Measurements from ENCODE around the gene GPX4. TPM values are rescaled to one million over a fixed set of nuclear protein-coding genes. Genes with fewer than 3 reads are reported as not detected.

Gene GPX4
- total and polyA plus RNA-seq, 10 of the 15 experiments (the other 5 are each of a cell fraction or from before 2014, with no cell fraction given) = 33.3 to 749 (median 297) TPM

DNA sequence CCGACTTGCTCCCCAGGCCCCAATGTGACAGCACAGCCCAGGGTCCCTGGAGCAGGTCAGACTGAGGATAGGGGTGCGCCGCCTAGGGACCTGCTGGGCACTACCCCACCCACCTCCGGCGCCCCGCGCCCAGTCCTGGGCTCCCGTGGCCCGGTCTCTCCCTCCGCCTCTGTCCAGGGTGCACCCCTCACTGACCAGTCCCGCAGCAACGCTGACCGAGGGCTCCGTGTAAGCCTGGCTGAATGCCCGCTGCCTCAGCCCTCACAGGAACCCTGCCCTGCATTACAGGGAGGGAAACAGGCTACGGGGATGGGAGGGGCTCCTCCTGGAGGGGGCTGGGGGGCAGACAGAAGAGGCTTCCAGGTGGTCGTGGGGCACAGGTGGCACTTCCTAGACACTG is 31.7 kb downstream of the GPX4 start (continued):
- TF ChIP-seq, protein P1, sequence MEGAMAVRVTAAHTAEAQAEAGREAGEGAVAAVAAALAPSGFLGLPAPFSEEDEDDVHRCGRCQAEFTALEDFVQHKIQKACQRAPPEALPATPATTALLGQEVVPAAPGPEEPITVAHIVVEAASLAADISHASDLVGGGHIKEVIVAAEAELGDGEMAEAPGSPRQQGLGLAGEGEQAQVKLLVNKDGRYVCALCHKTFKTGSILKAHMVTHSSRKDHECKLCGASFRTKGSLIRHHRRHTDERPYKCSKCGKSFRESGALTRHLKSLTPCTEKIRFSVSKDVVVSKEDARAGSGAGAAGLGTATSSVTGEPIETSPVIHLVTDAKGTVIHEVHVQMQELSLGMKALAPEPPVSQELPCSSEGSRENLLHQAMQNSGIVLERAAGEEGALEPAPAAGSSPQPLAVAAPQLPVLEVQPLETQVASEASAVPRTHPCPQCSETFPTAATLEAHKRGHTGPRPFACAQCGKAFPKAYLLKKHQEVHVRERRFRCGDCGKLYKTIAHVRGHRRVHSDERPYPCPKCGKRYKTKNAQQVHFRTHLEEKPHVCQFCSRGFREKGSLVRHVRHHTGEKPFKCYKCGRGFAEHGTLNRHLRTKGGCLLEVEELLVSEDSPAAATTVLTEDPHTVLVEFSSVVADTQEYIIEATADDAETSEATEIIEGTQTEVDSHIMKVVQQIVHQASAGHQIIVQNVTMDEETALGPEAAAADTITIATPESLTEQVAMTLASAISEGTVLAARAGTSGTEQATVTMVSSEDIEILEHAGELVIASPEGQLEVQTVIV (IDR thresholded peaks at IDR 0.05; ENCODE audit: borderline replicate concordance, partially characterized antibody) = no peak
- TF ChIP-seq, protein P2, sequence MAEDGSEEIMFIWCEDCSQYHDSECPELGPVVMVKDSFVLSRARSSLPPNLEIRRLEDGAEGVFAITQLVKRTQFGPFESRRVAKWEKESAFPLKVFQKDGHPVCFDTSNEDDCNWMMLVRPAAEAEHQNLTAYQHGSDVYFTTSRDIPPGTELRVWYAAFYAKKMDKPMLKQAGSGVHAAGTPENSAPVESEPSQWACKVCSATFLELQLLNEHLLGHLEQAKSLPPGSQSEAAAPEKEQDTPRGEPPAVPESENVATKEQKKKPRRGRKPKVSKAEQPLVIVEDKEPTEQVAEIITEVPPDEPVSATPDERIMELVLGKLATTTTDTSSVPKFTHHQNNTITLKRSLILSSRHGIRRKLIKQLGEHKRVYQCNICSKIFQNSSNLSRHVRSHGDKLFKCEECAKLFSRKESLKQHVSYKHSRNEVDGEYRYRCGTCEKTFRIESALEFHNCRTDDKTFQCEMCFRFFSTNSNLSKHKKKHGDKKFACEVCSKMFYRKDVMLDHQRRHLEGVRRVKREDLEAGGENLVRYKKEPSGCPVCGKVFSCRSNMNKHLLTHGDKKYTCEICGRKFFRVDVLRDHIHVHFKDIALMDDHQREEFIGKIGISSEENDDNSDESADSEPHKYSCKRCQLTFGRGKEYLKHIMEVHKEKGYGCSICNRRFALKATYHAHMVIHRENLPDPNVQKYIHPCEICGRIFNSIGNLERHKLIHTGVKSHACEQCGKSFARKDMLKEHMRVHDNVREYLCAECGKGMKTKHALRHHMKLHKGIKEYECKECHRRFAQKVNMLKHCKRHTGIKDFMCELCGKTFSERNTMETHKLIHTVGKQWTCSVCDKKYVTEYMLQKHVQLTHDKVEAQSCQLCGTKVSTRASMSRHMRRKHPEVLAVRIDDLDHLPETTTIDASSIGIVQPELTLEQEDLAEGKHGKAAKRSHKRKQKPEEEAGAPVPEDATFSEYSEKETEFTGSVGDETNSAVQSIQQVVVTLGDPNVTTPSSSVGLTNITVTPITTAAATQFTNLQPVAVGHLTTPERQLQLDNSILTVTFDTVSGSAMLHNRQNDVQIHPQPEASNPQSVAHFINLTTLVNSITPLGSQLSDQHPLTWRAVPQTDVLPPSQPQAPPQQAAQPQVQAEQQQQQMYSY (CRISPR knock-in tag; IDR thresholded peaks at IDR 0.05) = no peak
- TF ChIP-seq POLR2A (IDR thresholded peaks at IDR 0.05; ENCODE audit: low read depth, low read length) (no peak), CBX3 (IDR thresholded peaks at IDR 0.05; ENCODE audit: borderline replicate concordance, low read depth) (no peak), CREB1 (IDR thresholded peaks at IDR 0.05; ENCODE audit: low read depth) (no peak), JUND (IDR thresholded peaks at IDR 0.05; ENCODE audit: low read depth, low read length) (no peak), NFXL1 (IDR thresholded peaks at IDR 0.05; ENCODE audit: borderline replicate concordance) (no peak), RCOR1 (conservative IDR thresholded peaks at IDR 0.05; ENCODE audit: low read depth, low read length) (no peak)
- TF ChIP-seq, protein P3, sequence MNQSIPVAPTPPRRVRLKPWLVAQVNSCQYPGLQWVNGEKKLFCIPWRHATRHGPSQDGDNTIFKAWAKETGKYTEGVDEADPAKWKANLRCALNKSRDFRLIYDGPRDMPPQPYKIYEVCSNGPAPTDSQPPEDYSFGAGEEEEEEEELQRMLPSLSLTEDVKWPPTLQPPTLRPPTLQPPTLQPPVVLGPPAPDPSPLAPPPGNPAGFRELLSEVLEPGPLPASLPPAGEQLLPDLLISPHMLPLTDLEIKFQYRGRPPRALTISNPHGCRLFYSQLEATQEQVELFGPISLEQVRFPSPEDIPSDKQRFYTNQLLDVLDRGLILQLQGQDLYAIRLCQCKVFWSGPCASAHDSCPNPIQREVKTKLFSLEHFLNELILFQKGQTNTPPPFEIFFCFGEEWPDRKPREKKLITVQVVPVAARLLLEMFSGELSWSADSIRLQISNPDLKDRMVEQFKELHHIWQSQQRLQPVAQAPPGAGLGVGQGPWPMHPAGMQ (IDR thresholded peaks at IDR 0.05; ENCODE audit: borderline replicate concordance) = no peak
- TF ChIP-seq, protein P4, sequence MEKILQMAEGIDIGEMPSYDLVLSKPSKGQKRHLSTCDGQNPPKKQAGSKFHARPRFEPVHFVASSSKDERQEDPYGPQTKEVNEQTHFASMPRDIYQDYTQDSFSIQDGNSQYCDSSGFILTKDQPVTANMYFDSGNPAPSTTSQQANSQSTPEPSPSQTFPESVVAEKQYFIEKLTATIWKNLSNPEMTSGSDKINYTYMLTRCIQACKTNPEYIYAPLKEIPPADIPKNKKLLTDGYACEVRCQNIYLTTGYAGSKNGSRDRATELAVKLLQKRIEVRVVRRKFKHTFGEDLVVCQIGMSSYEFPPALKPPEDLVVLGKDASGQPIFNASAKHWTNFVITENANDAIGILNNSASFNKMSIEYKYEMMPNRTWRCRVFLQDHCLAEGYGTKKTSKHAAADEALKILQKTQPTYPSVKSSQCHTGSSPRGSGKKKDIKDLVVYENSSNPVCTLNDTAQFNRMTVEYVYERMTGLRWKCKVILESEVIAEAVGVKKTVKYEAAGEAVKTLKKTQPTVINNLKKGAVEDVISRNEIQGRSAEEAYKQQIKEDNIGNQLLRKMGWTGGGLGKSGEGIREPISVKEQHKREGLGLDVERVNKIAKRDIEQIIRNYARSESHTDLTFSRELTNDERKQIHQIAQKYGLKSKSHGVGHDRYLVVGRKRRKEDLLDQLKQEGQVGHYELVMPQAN (conservative IDR thresholded peaks at IDR 0.05) = no peak
- TF ChIP-seq, protein P5, sequence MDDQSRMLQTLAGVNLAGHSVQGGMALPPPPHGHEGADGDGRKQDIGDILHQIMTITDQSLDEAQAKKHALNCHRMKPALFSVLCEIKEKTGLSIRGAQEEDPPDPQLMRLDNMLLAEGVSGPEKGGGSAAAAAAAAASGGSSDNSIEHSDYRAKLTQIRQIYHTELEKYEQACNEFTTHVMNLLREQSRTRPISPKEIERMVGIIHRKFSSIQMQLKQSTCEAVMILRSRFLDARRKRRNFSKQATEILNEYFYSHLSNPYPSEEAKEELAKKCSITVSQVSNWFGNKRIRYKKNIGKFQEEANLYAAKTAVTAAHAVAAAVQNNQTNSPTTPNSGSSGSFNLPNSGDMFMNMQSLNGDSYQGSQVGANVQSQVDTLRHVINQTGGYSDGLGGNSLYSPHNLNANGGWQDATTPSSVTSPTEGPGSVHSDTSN (IDR thresholded peaks at IDR 0.05; ENCODE audit: insufficient replicate concordance, low read depth, low read length) = no peak
- TF ChIP-seq, protein P6, sequence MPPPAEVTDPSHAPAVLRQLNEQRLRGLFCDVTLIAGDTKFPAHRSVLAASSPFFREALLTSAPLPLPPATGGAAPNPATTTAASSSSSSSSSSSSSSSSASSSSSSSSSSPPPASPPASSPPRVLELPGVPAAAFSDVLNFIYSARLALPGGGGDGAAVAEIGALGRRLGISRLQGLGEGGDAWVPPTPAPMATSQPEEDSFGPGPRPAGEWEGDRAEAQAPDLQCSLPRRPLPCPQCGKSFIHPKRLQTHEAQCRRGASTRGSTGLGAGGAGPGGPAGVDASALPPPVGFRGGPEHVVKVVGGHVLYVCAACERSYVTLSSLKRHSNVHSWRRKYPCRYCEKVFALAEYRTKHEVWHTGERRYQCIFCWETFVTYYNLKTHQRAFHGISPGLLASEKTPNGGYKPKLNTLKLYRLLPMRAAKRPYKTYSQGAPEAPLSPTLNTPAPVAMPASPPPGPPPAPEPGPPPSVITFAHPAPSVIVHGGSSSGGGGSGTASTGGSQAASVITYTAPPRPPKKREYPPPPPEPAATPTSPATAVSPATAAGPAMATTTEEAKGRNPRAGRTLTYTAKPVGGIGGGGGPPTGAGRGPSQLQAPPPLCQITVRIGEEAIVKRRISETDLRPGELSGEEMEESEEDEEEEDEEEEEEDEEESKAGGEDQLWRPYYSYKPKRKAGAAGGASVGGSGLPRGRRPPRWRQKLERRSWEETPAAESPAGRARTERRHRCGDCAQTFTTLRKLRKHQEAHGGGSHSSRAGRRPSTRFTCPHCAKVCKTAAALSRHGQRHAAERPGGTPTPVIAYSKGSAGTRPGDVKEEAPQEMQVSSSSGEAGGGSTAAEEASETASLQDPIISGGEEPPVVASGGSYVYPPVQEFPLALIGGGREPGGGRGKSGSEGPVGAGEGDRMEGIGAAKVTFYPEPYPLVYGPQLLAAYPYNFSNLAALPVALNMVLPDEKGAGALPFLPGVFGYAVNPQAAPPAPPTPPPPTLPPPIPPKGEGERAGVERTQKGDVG (CRISPR knock-in tag; IDR thresholded peaks at IDR 0.05) = no peak
